Esophagus squamous epithelium (tissue), 5 donors: ENCODE results near the gene HSPG2. TPM values are rescaled to one million over a fixed set of nuclear protein-coding genes. Genes with fewer than 3 reads are reported as not detected.

Source experiments
- DNase-seq: peaks from one replicate; lab custom pipeline; 2025; lab: John Stamatoyannopoulos, UW
- H3K27ac ChIP-seq, 4 donors: fragments of 200-600 bp; sonication (generic); one replicate each; pipeline ENCODE4 v1.5.1; 2016 to 2019; ENCODE audit warnings: mild to moderate bottlenecking in 1 of 4
- H3K27me3 ChIP-seq, 4 donors: fragments of 200-600 bp; sonication (generic); 1 replicate in 3 of 4; 2 replicates in 1 of 4; pipeline versions ENCODE4 v1.5.1 to v1.6.0; 2017 to 2021; ENCODE audit warnings: antibody characterized with exemption in 1 of 4
- H3K36me3 ChIP-seq, 3 donors: fragments of 200-600 bp; sonication (generic); one replicate each; pipeline ENCODE4 v1.5.1; 2016 to 2019
- H3K4me1 ChIP-seq, 3 donors: fragments of 200-600 bp; sonication (generic); one replicate each; pipeline ENCODE4 v1.5.1; 2017 to 2019
- H3K4me3 ChIP-seq, 4 donors: fragments of 200-600 bp; sonication (generic); 1 replicate in 3 of 4; 2 replicates in 1 of 4; pipeline ENCODE4 v1.5.1; 2016 to 2019; ENCODE audit warnings: mild to moderate bottlenecking in 2 of 4, moderate library complexity in 1 of 4
- H3K9me3 ChIP-seq, 3 donors: fragments of 200-600 bp; sonication (generic); one replicate each; pipeline ENCODE4 v1.5.1; 2016 to 2019
- CTCF ChIP-seq, 6 experiments: fragments of 450-650 bp in 4 of 6; fragments of 200-600 bp in 2 of 6; sonication (generic) in 2 of 6; IDR thresholded peaks; one replicate each; pipeline ENCODE4 v1.5.1; 2016 to 2019; ENCODE audit warnings: antibody characterized with exemption in 6 of 6, mild to moderate bottlenecking in 4 of 6, moderate library complexity in 4 of 6
- POLR2A ChIP-seq, 4 donors: fragments of 450-650 bp; IDR thresholded peaks; one replicate each; pipeline ENCODE4 v1.6.1; 2017; ENCODE audit warnings: antibody characterized with exemption in 4 of 4, mild to moderate bottlenecking in 4 of 4, moderate library complexity in 3 of 4
- WGBS, 2 donors: methylation state at CpG; one replicate each; pipeline ENCODE4 v1.1.5; 2018; 5-methylcytosine and 5-hydroxymethylcytosine counted together
- intact Hi-C: fragments of 100-400 bp; cut with DNase I; formaldehyde crosslinking; loops from one replicate; pipeline ENCODE4 v1.15.0; 2022
- total RNA-seq, 4 donors: library from RNA; depleted of rRNA; stranded (reverse); fragments of >200 nt; gene quantifications; one replicate each; pipeline ENCODE4 v1.1.0, GENCODE V29; 2016
- donor health status: DM: yes; HTN: yes; CAD: no.

HSPG2 gene
- total RNA-seq, 4 donors from 2014 or later = 44.9 to 107 (median 54.2) TPM

GRCh38 chr1:21839337-21840037 lies 97.6 kb downstream of the HSPG2 start:
- no peak overlapping the region for H3K27ac ChIP-seq
- intact Hi-C loops = no loop called here
- H3K27me3 ChIP-seq = no peaks in the 10 kb centered on the region
- no peak for DNase-seq
- H3K4me1 ChIP-seq = peaks cover 0 to 13% (median 0%) of the 10 kb centered on the region in 3 donors
- no peak overlapping the region for H3K4me3 ChIP-seq
- peaks cover 0 to 8% (median 0%) of the 10 kb centered on the region in 3 donors for H3K9me3 ChIP-seq
- TF ChIP-seq CTCF (IDR thresholded peaks at IDR 0.05) (no peak), POLR2A (IDR thresholded peaks at IDR 0.05) (no peak)
- peaks cover 50 to 100% (median 65%) of the 10 kb centered on the region in 3 donors for H3K36me3 ChIP-seq
- WGBS, 2 donors = 79 to 86% methylated on average over 6 to 18 of the region's 19 CpGs

GRCh38 chr1:21838359-21839157 lies 98.6 kb downstream of the HSPG2 start:
- Histone ChIP-seq H3K36me3 (peaks cover 57 to 100% (median 66%) of the 10 kb centered on the region in 3 donors), H3K9me3 (peaks cover 0 to 14% (median 0%) of the 10 kb centered on the region in 3 donors), H3K27me3 (no peaks in the 10 kb centered on the region), H3K27ac (no peak overlapping the region), H3K4me3 (no peak overlapping the region), H3K4me1 (peaks cover 0 to 13% (median 0%) of the 10 kb centered on the region in 3 donors)
- TF ChIP-seq CTCF (IDR thresholded peaks at IDR 0.05) (no peak), POLR2A (IDR thresholded peaks at IDR 0.05) (no peak)
- no peak for DNase-seq
- WGBS, 2 donors = 64 to 82% methylated on average over 3 to 5 of the region's 23 CpGs
- intact Hi-C loops = no loop called here

GRCh38 chr1:21837476-21837875 lies 99.6 kb downstream of the HSPG2 start:
- WGBS, 2 donors = 96 to 97% methylated on average over 6 to 10 of the region's 10 CpGs
- no peak for DNase-seq
- intact Hi-C loops = no loop called here
- Histone ChIP-seq H3K9me3 (peaks cover 0 to 14% (median 0%) of the 10 kb centered on the region in 3 donors), H3K27ac (no peak overlapping the region), H3K27me3 (no peaks in the 10 kb centered on the region), H3K4me3 (no peak overlapping the region), H3K4me1 (peaks cover 0 to 4% (median 0%) of the 10 kb centered on the region in 3 donors), H3K36me3 (peaks cover 61 to 100% (median 65%) of the 10 kb centered on the region in 3 donors)
- no peak for TF ChIP-seq POLR2A (IDR thresholded peaks at IDR 0.05)
- TF ChIP-seq CTCF (IDR thresholded peaks at IDR 0.05) = no peak

GRCh38 chr1:21836729-21837128 lies 100.4 kb downstream of the HSPG2 start:
- H3K9me3 ChIP-seq = peaks cover 0 to 14% (median 0%) of the 10 kb centered on the region in 3 donors
- H3K36me3 ChIP-seq = peaks cover 54 to 100% (median 64%) of the 10 kb centered on the region in 3 donors
- intact Hi-C loops = no loop called here
- H3K27me3 ChIP-seq = no peaks in the 10 kb centered on the region
- no peak overlapping the region for H3K27ac ChIP-seq
- DNase-seq = no peak
- H3K4me1 ChIP-seq = no peaks in the 10 kb centered on the region
- no CpG with 5 or more reads among the region's 13 CpGs for WGBS, 2 donors
- no peak overlapping the region for H3K4me3 ChIP-seq
- no peak for TF ChIP-seq CTCF (IDR thresholded peaks at IDR 0.05)
- TF ChIP-seq POLR2A (IDR thresholded peaks at IDR 0.05) = no peak

- Histone ChIP-seq H3K4me1 (no peaks in the 10 kb centered on the region), H3K36me3 (peaks cover 56 to 100% (median 65%) of the 10 kb centered on the region in 3 donors), H3K9me3 (peaks cover 0 to 14% (median 0%) of the 10 kb centered on the region in 3 donors), H3K27ac (no peak overlapping the region), H3K27me3 (no peaks in the 10 kb centered on the region), H3K4me3 (no peak overlapping the region)
- DNase-seq = no peak
- TF ChIP-seq POLR2A (IDR thresholded peaks at IDR 0.05) (no peak), CTCF (IDR thresholded peaks at IDR 0.05) (no peak)
- intact Hi-C loops = no loop called here
- 97 to 100% methylated on average over 4 of the region's 4 CpGs for WGBS, 2 donors
Observed at GRCh38 chr1:21836010-21836409, 101.1 kb downstream of the HSPG2 start.
